Vagina (tissue), 2 donors: ENCODE data around the gene GBP6. TPM values are rescaled to one million over a fixed set of nuclear protein-coding genes. Genes with fewer than 3 reads are reported as not detected.

Experiments used
- DNase-seq, 2 donors: peaks; one replicate each; pipeline ENCODE4 v3.0.0-alpha.2; 2017; ENCODE audit errors: extremely low spot score in 2 of 2
- H3K27ac ChIP-seq: fragments of 200-600 bp; sonication (generic); one replicate; pipeline ENCODE4 v1.5.1; 2019
- H3K27me3 ChIP-seq: fragments of 200-600 bp; sonication (generic); one replicate; pipeline ENCODE4 v1.5.1; 2019
- H3K36me3 ChIP-seq, 2 donors: fragments of 200-600 bp; sonication (generic); one replicate each; pipeline ENCODE4 v1.5.1; 2017 to 2019
- H3K4me1 ChIP-seq: fragments of 200-600 bp; sonication (generic); one replicate; pipeline ENCODE4 v1.5.1; 2019
- H3K4me3 ChIP-seq, 2 donors: fragments of 200-600 bp; sonication (generic); 1 replicate in 1 of 2; 2 replicates in 1 of 2; pipeline ENCODE4 v1.5.1; 2016 to 2019
- H3K9me3 ChIP-seq: fragments of 200-600 bp; sonication (generic); one replicate; pipeline ENCODE4 v1.5.1; 2019
- POLR2A ChIP-seq, 2 donors: fragments of 450-650 bp; IDR thresholded peaks; one replicate each; pipeline ENCODE4 v1.6.1; 2017; ENCODE audit warnings: antibody characterized with exemption in 2 of 2, mild to moderate bottlenecking in 2 of 2, moderate library complexity in 2 of 2
- POLR2AphosphoS5 ChIP-seq, 2 donors: sonication (generic); formaldehyde crosslinking; IDR thresholded peaks; one replicate each; pipeline ENCODE4 v1.9.0; 2017; ENCODE audit warnings: antibody characterized with exemption in 2 of 2, mild to moderate bottlenecking in 2 of 2, low read depth in 1 of 2; ENCODE audit not compliant: insufficient read depth in 1 of 2
- intact Hi-C: fragments of 100-400 bp; cut with DNase I; formaldehyde crosslinking; loops from one replicate; pipeline ENCODE4 v1.15.1; 2023
- total RNA-seq: library from RNA; depleted of rRNA; stranded (reverse); fragments of >200 nt; gene quantifications from one replicate; pipeline ENCODE4 v1.2.3, GENCODE V29; 2016
- TF ChIP-seq, protein P1 (sequence below), 3 experiments: fragments of 450-650 bp in 2 of 3; fragments of 200-600 bp in 1 of 3; sonication (generic) in 1 of 3; IDR thresholded peaks; one replicate each; pipeline ENCODE4 v1.5.1; 2017 to 2019; ENCODE audit warnings: antibody characterized with exemption in 3 of 3, mild to moderate bottlenecking in 2 of 3, moderate library complexity in 2 of 3

Gene GBP6
- total RNA-seq, 1 donor from 2014 or later: 23.1 TPM

DNA sequence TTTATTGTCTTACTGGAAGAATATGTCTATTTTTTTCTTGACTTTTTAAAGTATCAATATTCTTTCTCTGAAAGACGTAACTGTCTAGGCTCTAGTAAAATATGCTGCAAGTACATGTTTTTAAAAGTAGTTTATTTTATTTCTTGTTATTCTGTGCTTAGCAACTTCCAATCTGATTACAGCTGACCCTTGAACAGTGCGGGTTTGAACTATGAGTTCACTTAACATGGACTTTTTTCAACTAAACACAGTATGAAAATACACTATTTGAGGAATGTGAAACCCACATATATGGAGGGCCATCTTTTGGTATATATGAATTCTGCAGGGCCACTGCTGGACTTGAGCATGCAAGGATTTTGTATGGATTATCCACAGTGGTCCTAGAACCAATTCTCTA, 26.8 kb downstream of the GBP6 start:
- H3K9me3 ChIP-seq: no peaks in the 10 kb centered on the region
- no peak for DNase-seq
- no peak overlapping the region for H3K27ac ChIP-seq
- H3K36me3 ChIP-seq: no peaks in the 10 kb centered on the region
- no peaks in the 10 kb centered on the region for H3K4me1 ChIP-seq
- intact Hi-C loops: no loop called here
- H3K27me3 ChIP-seq: no peaks in the 10 kb centered on the region
- H3K4me3 ChIP-seq: no peak overlapping the region
- TF ChIP-seq POLR2A (IDR thresholded peaks at IDR 0.05) (no peak), POLR2AphosphoS5 (IDR thresholded peaks at IDR 0.05; ENCODE audit: insufficient read depth in 1 of 2, low read depth in 1 of 2) (no peak)
- TF ChIP-seq, protein P1, sequence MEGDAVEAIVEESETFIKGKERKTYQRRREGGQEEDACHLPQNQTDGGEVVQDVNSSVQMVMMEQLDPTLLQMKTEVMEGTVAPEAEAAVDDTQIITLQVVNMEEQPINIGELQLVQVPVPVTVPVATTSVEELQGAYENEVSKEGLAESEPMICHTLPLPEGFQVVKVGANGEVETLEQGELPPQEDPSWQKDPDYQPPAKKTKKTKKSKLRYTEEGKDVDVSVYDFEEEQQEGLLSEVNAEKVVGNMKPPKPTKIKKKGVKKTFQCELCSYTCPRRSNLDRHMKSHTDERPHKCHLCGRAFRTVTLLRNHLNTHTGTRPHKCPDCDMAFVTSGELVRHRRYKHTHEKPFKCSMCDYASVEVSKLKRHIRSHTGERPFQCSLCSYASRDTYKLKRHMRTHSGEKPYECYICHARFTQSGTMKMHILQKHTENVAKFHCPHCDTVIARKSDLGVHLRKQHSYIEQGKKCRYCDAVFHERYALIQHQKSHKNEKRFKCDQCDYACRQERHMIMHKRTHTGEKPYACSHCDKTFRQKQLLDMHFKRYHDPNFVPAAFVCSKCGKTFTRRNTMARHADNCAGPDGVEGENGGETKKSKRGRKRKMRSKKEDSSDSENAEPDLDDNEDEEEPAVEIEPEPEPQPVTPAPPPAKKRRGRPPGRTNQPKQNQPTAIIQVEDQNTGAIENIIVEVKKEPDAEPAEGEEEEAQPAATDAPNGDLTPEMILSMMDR (IDR thresholded peaks at IDR 0.05): no peak

- intact Hi-C loops: no loop called here
- Histone ChIP-seq H3K4me1 (no peaks in the 10 kb centered on the region), H3K27ac (no peak overlapping the region), H3K9me3 (no peaks in the 10 kb centered on the region), H3K36me3 (no peaks in the 10 kb centered on the region), H3K27me3 (no peaks in the 10 kb centered on the region), H3K4me3 (no peak overlapping the region)
- no peak for DNase-seq
- no peak for TF ChIP-seq POLR2A (IDR thresholded peaks at IDR 0.05)
These were observed 27.8 kb downstream of the GBP6 start for GRCh38 chr1:89391686-89392085.

DNA sequence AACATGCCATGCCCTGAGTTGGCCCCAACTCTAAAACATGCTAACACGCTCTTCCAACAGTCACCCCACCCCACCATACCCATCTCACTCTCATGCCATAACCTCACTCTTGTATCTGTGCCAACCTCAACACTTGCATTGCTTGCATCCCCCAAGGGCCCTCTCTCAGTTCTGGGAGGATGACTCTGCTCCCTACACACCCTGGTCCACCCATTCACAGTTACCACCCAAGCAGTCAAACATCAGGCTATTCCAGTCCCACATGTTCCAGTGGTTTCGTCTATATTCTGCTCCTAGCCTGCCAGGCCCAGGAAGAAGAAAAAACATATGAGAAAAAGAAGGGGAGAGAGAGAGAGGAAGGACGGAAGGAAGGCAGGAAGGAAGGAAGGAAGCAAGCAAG, 31.0 kb downstream of the GBP6 start:
- Histone ChIP-seq H3K36me3 (no peaks in the 10 kb centered on the region), H3K9me3 (no peaks in the 10 kb centered on the region), H3K4me3 (no peak overlapping the region), H3K27me3 (no peaks in the 10 kb centered on the region), H3K4me1 (no peaks in the 10 kb centered on the region), H3K27ac (no peak overlapping the region)
- no peak for DNase-seq
- intact Hi-C loops: no loop called here
- TF ChIP-seq POLR2AphosphoS5 (IDR thresholded peaks at IDR 0.05; ENCODE audit: insufficient read depth in 1 of 2, low read depth in 1 of 2) (no peak), POLR2A (IDR thresholded peaks at IDR 0.05) (no peak)
- TF ChIP-seq, protein P1 (IDR thresholded peaks at IDR 0.05): no peak

DNA sequence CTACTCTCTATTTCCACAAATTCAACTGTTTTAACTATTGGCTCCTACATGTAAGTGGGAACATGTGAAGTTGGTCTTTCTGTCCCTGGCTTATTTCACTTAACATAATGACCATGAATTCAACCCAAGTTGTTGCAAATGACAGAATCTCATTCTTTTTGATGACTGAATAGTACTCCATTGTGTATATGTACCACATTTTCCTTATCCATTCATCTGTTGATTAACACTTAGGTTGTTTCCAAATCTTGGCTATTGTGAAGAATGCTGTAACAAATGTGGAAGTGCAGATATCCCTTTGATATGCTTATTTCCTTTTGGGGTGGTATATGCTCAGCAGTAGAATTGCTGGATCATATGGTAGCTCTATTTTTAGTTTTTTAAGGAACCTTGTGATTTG, 33.0 kb downstream of the GBP6 start:
- Histone ChIP-seq H3K27ac (no peak overlapping the region), H3K9me3 (no peaks in the 10 kb centered on the region), H3K4me3 (no peak overlapping the region), H3K36me3 (no peaks in the 10 kb centered on the region), H3K27me3 (no peaks in the 10 kb centered on the region), H3K4me1 (no peaks in the 10 kb centered on the region)
- intact Hi-C loops: no loop called here
- TF ChIP-seq POLR2A (IDR thresholded peaks at IDR 0.05): no peak
- TF ChIP-seq POLR2AphosphoS5 (IDR thresholded peaks at IDR 0.05; ENCODE audit: insufficient read depth in 1 of 2, low read depth in 1 of 2): no peak
- TF ChIP-seq, protein P1 (IDR thresholded peaks at IDR 0.05): no peak
- DNase-seq: no peak

DNA sequence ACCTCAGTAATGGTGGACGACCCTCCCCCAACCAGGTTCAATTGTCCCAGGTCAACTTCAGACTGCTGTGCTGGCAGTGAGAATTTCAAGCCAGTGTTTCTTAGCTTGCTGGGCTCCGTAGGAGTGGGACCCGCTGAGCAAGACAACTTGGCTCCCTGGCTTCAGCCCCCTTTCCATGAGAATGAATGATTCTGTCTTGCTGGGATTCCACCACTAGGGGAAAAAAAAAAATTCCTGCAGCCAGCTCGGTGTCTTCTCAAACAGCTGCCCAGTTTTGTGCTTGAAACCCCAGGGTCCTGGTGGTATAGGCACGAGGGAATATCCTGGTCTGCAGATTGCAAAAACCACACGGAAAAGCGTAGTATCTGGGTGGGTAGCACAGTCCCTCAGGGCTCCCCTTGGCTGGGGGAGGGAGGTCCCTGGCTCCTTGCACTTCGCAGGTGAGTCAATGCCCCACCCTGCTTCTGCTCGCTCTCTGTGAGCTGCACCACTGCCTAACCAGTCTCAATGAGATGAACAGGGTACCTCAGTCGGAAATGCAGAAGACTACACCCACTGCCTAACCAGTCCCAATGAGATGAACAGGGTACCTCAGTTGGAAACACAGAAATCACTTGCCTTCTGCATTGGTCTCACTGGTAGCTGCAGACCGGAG, 41.5 kb downstream of the GBP6 start:
- Histone ChIP-seq H3K27ac (no peak overlapping the region), H3K9me3 (no peaks in the 10 kb centered on the region), H3K27me3 (no peaks in the 10 kb centered on the region), H3K4me3 (no peak overlapping the region), H3K4me1 (peaks cover 7% of the 10 kb centered on the region), H3K36me3 (no peaks in the 10 kb centered on the region)
- intact Hi-C loops: no loop called here
- DNase-seq: no peak
- TF ChIP-seq, protein P1 (IDR thresholded peaks at IDR 0.05): no peak
- no peak for TF ChIP-seq POLR2AphosphoS5 (IDR thresholded peaks at IDR 0.05; ENCODE audit: insufficient read depth in 1 of 2, low read depth in 1 of 2)
- TF ChIP-seq POLR2A (IDR thresholded peaks at IDR 0.05): no peak
